GM06990 (cell line): ENCODE results near the gene CEP250.

Experiments used
- DNase-seq: peaks from one replicate; pipeline ENCODE4 v3.0.0-alpha.2; 2011; ENCODE audit not compliant: insufficient read length; ENCODE audit errors: extremely low read depth
- H3K27me3 ChIP-seq: replicated peaks from 2 replicates; pipeline ENCODE4 v1.6.0; 2011; ENCODE audit warnings: low read length; ENCODE audit not compliant: control insufficient read depth, insufficient read depth
- H3K36me3 ChIP-seq: 2 replicates; pipeline ENCODE4 v1.5.1; 2011; ENCODE audit warnings: low read length; ENCODE audit not compliant: control insufficient read depth, insufficient read depth
- H3K4me3 ChIP-seq: replicated peaks from 2 replicates; pipeline ENCODE4 v1.5.1; 2011; ENCODE audit warnings: low read depth, mild to moderate bottlenecking, control low read depth, low read length
- CTCF ChIP-seq: IDR thresholded peaks from 2 replicates; pipeline ENCODE4 v1.5.1; 2011; ENCODE audit warnings: low read length, control low read depth, mild to moderate bottlenecking, inconsistent platforms; ENCODE audit not compliant: insufficient read depth, poor library complexity, severe bottlenecking

CEP250 gene

GRCh38 chr20:35458388-35458787, 3.0 kb downstream of the CEP250 start:
- no peak for TF ChIP-seq CTCF
- H3K4me3 ChIP-seq, result no peak overlapping the region
- H3K27me3 ChIP-seq, result no peaks in the 10 kb centered on the region
- peaks cover 1% of the 10 kb centered on the region; the same call in 1 of the 2 replicates for H3K36me3 ChIP-seq
- no peak for DNase-seq

- Histone ChIP-seq H3K36me3 (peaks cover 3% of the 10 kb centered on the region), H3K4me3 (no peak overlapping the region), H3K27me3 (no peaks in the 10 kb centered on the region)
- no peak for TF ChIP-seq CTCF
- no peak for DNase-seq
Observed at GRCh38 chr20:35461620-35462019, 6.2 kb downstream of the CEP250 start.

- DNase-seq, result no peak
- Histone ChIP-seq H3K27me3 (no peaks in the 10 kb centered on the region), H3K4me3 (no peak overlapping the region), H3K36me3 (peaks cover 6% of the 10 kb centered on the region)
- no peak for TF ChIP-seq CTCF
Observed at GRCh38 chr20:35462351-35462750, 7.0 kb downstream of the CEP250 start.

GRCh38 chr20:35463455-35464300, 8.3 kb downstream of the CEP250 start:
- peak; percentile 64 for TF ChIP-seq CTCF
- Histone ChIP-seq H3K36me3 (peaks cover 8% of the 10 kb centered on the region), H3K4me3 (no peak overlapping the region), H3K27me3 (no peaks in the 10 kb centered on the region)
- DNase-seq, result no peak

GRCh38 chr20:35465976-35466375, 10.6 kb downstream of the CEP250 start:
- DNase-seq, result no peak
- H3K36me3 ChIP-seq, result peaks cover 10% of the 10 kb centered on the region
- H3K27me3 ChIP-seq, result no peaks in the 10 kb centered on the region
- H3K4me3 ChIP-seq, result no peak overlapping the region
- no peak for TF ChIP-seq CTCF
